IPS-18a (cell line): ENCODE data around the gene SNN.

Experiments
- H3K27ac ChIP-seq: one replicate; pipeline ENCODE4 v1.5.1; 2013; ENCODE audit warnings: low read length
- H3K27me3 ChIP-seq: one replicate; pipeline ENCODE4 v1.6.1; 2013; ENCODE audit warnings: mild to moderate bottlenecking, low read length; ENCODE audit not compliant: control insufficient read depth, insufficient read depth
- H3K36me3 ChIP-seq: one replicate; pipeline ENCODE4 v1.6.1; 2013; ENCODE audit warnings: low read depth, low read length; ENCODE audit not compliant: control insufficient read depth
- H3K4me1 ChIP-seq: one replicate; pipeline ENCODE4 v1.6.1; 2013; ENCODE audit warnings: low read depth, low read length; ENCODE audit not compliant: control insufficient read depth
- H3K4me3 ChIP-seq: one replicate; pipeline ENCODE4 v1.5.1; 2013; ENCODE audit warnings: low read length
- H3K9ac ChIP-seq: one replicate; pipeline ENCODE4 v1.6.1; 2013; ENCODE audit warnings: mild to moderate bottlenecking, low read length, moderate library complexity
- H3K9me3 ChIP-seq: one replicate; pipeline ENCODE4 v1.6.1; 2013; ENCODE audit warnings: low read depth, low read length; ENCODE audit not compliant: control insufficient read depth

The SNN gene

GRCh38 chr16:11667824-11668622 lies at the start of gene SNN:
Gene SNN (plus strand): TSS chr16:11668455. CDS start chr16:11676060, 7,605 bp downstream.
- Histone ChIP-seq H3K4me3 (peak within 1 kb of the TSS; percentile 70), H3K27ac (no peak within 1 kb of the TSS), H3K9me3 (no peaks in the 10 kb centered on the region), H3K9ac (peak within 1 kb of the TSS; percentile 87), H3K4me1 (peaks cover 13% of the 10 kb centered on the region), H3K36me3 (no peaks in the 10 kb centered on the region), H3K27me3 (no peaks in the 10 kb centered on the region)

- Histone ChIP-seq H3K9me3 (no peaks in the 10 kb centered on the region), H3K36me3 (no peaks in the 10 kb centered on the region), H3K27ac (no peak overlapping the region), H3K9ac (no peak overlapping the region), H3K27me3 (no peaks in the 10 kb centered on the region), H3K4me3 (no peak overlapping the region), H3K4me1 (peaks cover 16% of the 10 kb centered on the region)
Measured at GRCh38 chr16:11619327-11619851, 48.9 kb upstream of the SNN start.

- Histone ChIP-seq H3K27me3 (no peaks in the 10 kb centered on the region), H3K4me1 (peaks cover 8% of the 10 kb centered on the region), H3K9ac (no peak overlapping the region), H3K4me3 (no peak overlapping the region), H3K27ac (no peak overlapping the region), H3K36me3 (no peaks in the 10 kb centered on the region), H3K9me3 (no peaks in the 10 kb centered on the region)
Measured at GRCh38 chr16:11620243-11621003, 47.8 kb upstream of the SNN start.

- Histone ChIP-seq H3K27ac (no peak overlapping the region), H3K36me3 (no peaks in the 10 kb centered on the region), H3K9me3 (no peaks in the 10 kb centered on the region), H3K9ac (no peak overlapping the region), H3K27me3 (no peaks in the 10 kb centered on the region), H3K4me1 (peaks cover 3% of the 10 kb centered on the region), H3K4me3 (no peak overlapping the region)
Measured at GRCh38 chr16:11621539-11621919, 46.7 kb upstream of the SNN start.

- Histone ChIP-seq H3K4me1 (peaks cover 3% of the 10 kb centered on the region), H3K9me3 (no peaks in the 10 kb centered on the region), H3K27ac (no peak overlapping the region), H3K27me3 (no peaks in the 10 kb centered on the region), H3K36me3 (no peaks in the 10 kb centered on the region), H3K9ac (no peak overlapping the region), H3K4me3 (no peak overlapping the region)
Measured at GRCh38 chr16:11621920-11622651, 46.2 kb upstream of the SNN start.

GRCh38 chr16:11624205-11624604 lies 44.0 kb upstream of the SNN start:
- H3K36me3 ChIP-seq = no peaks in the 10 kb centered on the region
- no peak overlapping the region for H3K4me3 ChIP-seq
- H3K4me1 ChIP-seq = no peaks in the 10 kb centered on the region
- H3K9me3 ChIP-seq = no peaks in the 10 kb centered on the region
- no peak overlapping the region for H3K27ac ChIP-seq
- no peaks in the 10 kb centered on the region for H3K27me3 ChIP-seq
- no peak overlapping the region for H3K9ac ChIP-seq

GRCh38 chr16:11624636-11625607 lies 43.3 kb upstream of the SNN start:
- Histone ChIP-seq H3K9me3 (no peaks in the 10 kb centered on the region), H3K36me3 (no peaks in the 10 kb centered on the region), H3K9ac (no peak overlapping the region), H3K4me3 (no peak overlapping the region), H3K4me1 (no peaks in the 10 kb centered on the region), H3K27ac (no peak overlapping the region), H3K27me3 (no peaks in the 10 kb centered on the region)

- Histone ChIP-seq H3K4me3 (no peak overlapping the region), H3K27ac (no peak overlapping the region), H3K36me3 (no peaks in the 10 kb centered on the region), H3K9ac (no peak overlapping the region), H3K4me1 (no peaks in the 10 kb centered on the region), H3K9me3 (no peaks in the 10 kb centered on the region), H3K27me3 (no peaks in the 10 kb centered on the region)
Measured at GRCh38 chr16:11625769-11626168, 42.5 kb upstream of the SNN start.

GRCh38 chr16:11626657-11627291 lies 41.5 kb upstream of the SNN start:
- Histone ChIP-seq H3K4me3 (no peak overlapping the region), H3K36me3 (no peaks in the 10 kb centered on the region), H3K4me1 (no peaks in the 10 kb centered on the region), H3K27me3 (no peaks in the 10 kb centered on the region), H3K27ac (no peak overlapping the region), H3K9ac (no peak overlapping the region), H3K9me3 (no peaks in the 10 kb centered on the region)

GRCh38 chr16:11627292-11627663 lies 41.0 kb upstream of the SNN start:
- H3K27ac ChIP-seq = no peak overlapping the region
- no peaks in the 10 kb centered on the region for H3K4me1 ChIP-seq
- no peak overlapping the region for H3K9ac ChIP-seq
- H3K27me3 ChIP-seq = no peaks in the 10 kb centered on the region
- no peaks in the 10 kb centered on the region for H3K36me3 ChIP-seq
- no peaks in the 10 kb centered on the region for H3K9me3 ChIP-seq
- H3K4me3 ChIP-seq = no peak overlapping the region
